Nephron (organoid): ENCODE measurements around the gene ADAMTS6.
A peak's percentile ranks its signal among the peaks of the same experiment; 100 is the strongest.

Source experiments
- H3K27ac Mint-ChIP-seq, 3 experiments: 2 replicates each; pipeline ENCODE4 v1.8.0; 2020; ENCODE audit warnings: mixed read lengths in 3 of 3, mild to moderate bottlenecking in 2 of 3, moderate library complexity in 1 of 3
- H3K27me3 Mint-ChIP-seq: 2 replicates; pipeline ENCODE4 v1.8.0; 2021; ENCODE audit warnings: low read depth, mild to moderate bottlenecking, moderate library complexity, mixed read lengths
- H3K36me3 Mint-ChIP-seq: 2 replicates; pipeline ENCODE4 v1.8.0; 2020; ENCODE audit warnings: low read depth, mixed read lengths
- H3K4me1 Mint-ChIP-seq: 2 replicates; pipeline ENCODE4 v1.8.0; 2020; ENCODE audit warnings: mixed read lengths
- H3K4me3 Mint-ChIP-seq, 3 experiments: 2 replicates each; pipeline ENCODE4 v1.8.0; 2020; ENCODE audit warnings: mild to moderate bottlenecking in 3 of 3, mixed read lengths in 3 of 3, moderate library complexity in 2 of 3
- H3K9me3 Mint-ChIP-seq: 2 replicates; pipeline ENCODE4 v1.8.0; 2020; ENCODE audit warnings: mixed read lengths
- CTCF ChIP-seq, 3 experiments: fragments of 200-600 bp; sonication (generic); IDR thresholded peaks; one replicate each; pipeline ENCODE4 v1.5.0; 2021; ENCODE audit warnings: antibody characterized with exemption in 3 of 3; ENCODE audit not compliant: unreplicated experiment in 3 of 3

The ADAMTS6 gene

GRCh38 chr5:65142016-65142415 is 339.7 kb downstream of the ADAMTS6 start:
- Mint-ChIP-seq H3K27me3 (no peaks in the 10 kb centered on the region), H3K4me3 (no peak overlapping the region), H3K4me1 (peaks cover 28% of the 10 kb centered on the region), H3K9me3 (no peaks in the 10 kb centered on the region), H3K36me3 (no peaks in the 10 kb centered on the region), H3K27ac (peak overlapping the region in 2 of 3 experiments; percentile 5 to 28)
- TF ChIP-seq CTCF (IDR thresholded peaks at IDR 0.05; ENCODE audit: unreplicated experiment in 3 of 3): no peak

- TF ChIP-seq CTCF (IDR thresholded peaks at IDR 0.05; ENCODE audit: unreplicated experiment in 3 of 3): no peak
- H3K27ac Mint-ChIP-seq: peak overlapping the region in 2 of 3 experiments; percentile 5 to 28
- H3K9me3 Mint-ChIP-seq: no peaks in the 10 kb centered on the region
- no peak overlapping the region for H3K4me3 Mint-ChIP-seq
- peaks cover 28% of the 10 kb centered on the region for H3K4me1 Mint-ChIP-seq
- H3K36me3 Mint-ChIP-seq: no peaks in the 10 kb centered on the region
- H3K27me3 Mint-ChIP-seq: no peaks in the 10 kb centered on the region
These were observed 340.2 kb downstream of the ADAMTS6 start for GRCh38 chr5:65141493-65141892.

- H3K36me3 Mint-ChIP-seq: no peaks in the 10 kb centered on the region
- peak overlapping the region in 2 of 3 experiments; percentile 43 to 65 for H3K27ac Mint-ChIP-seq
- no peak overlapping the region for H3K4me3 Mint-ChIP-seq
- H3K9me3 Mint-ChIP-seq: no peaks in the 10 kb centered on the region
- peaks cover 3% of the 10 kb centered on the region for H3K27me3 Mint-ChIP-seq
- H3K4me1 Mint-ChIP-seq: peaks cover 14% of the 10 kb centered on the region
- no peak for TF ChIP-seq CTCF (IDR thresholded peaks at IDR 0.05; ENCODE audit: unreplicated experiment in 3 of 3)
These were observed 344.1 kb downstream of the ADAMTS6 start for GRCh38 chr5:65137631-65138030.

- H3K36me3 Mint-ChIP-seq: no peaks in the 10 kb centered on the region
- peaks cover 3% of the 10 kb centered on the region for H3K27me3 Mint-ChIP-seq
- TF ChIP-seq CTCF (IDR thresholded peaks at IDR 0.05; ENCODE audit: unreplicated experiment in 3 of 3): no peak
- H3K9me3 Mint-ChIP-seq: no peaks in the 10 kb centered on the region
- no peak overlapping the region for H3K27ac Mint-ChIP-seq
- H3K4me3 Mint-ChIP-seq: no peak overlapping the region
- H3K4me1 Mint-ChIP-seq: no peaks in the 10 kb centered on the region
These were observed 348.1 kb downstream of the ADAMTS6 start for GRCh38 chr5:65133477-65134110.

GRCh38 chr5:65132386-65132785 is 349.3 kb downstream of the ADAMTS6 start:
- H3K27me3 Mint-ChIP-seq: peaks cover 3% of the 10 kb centered on the region
- no peaks in the 10 kb centered on the region for H3K36me3 Mint-ChIP-seq
- no peaks in the 10 kb centered on the region for H3K9me3 Mint-ChIP-seq
- peaks cover 11% of the 10 kb centered on the region for H3K4me1 Mint-ChIP-seq
- H3K4me3 Mint-ChIP-seq: no peak overlapping the region
- TF ChIP-seq CTCF (IDR thresholded peaks at IDR 0.05; ENCODE audit: unreplicated experiment in 3 of 3): no peak
- H3K27ac Mint-ChIP-seq: no peak overlapping the region

- Mint-ChIP-seq H3K4me1 (peaks cover 24% of the 10 kb centered on the region), H3K27ac (no peak overlapping the region), H3K9me3 (no peaks in the 10 kb centered on the region), H3K27me3 (no peaks in the 10 kb centered on the region), H3K36me3 (no peaks in the 10 kb centered on the region), H3K4me3 (no peak overlapping the region)
- no peak for TF ChIP-seq CTCF (IDR thresholded peaks at IDR 0.05; ENCODE audit: unreplicated experiment in 3 of 3)
These were observed 353.5 kb downstream of the ADAMTS6 start for GRCh38 chr5:65128226-65128625.
